BLaER1 treated with 17β-estradiol and CSF1 and Interleukin-3, amounts not matched to agents 10 nM and 100 nM (cell line): Measurements from ENCODE around the gene DUS1L.
A peak's percentile ranks its signal among the peaks of the same experiment; 100 is the strongest.

Experiments used
- H3K27ac ChIP-seq, 11 experiments: shearing (Covaris generic); formaldehyde crosslinking; 2 replicates each; pipeline ENCODE4 v1.8.1; 2022
- H3K27me3 ChIP-seq, 11 experiments: shearing (Covaris generic); formaldehyde crosslinking; 2 replicates each; pipeline ENCODE4 v1.8.1; 2022
- H3K36me3 ChIP-seq, 11 experiments: shearing (Covaris generic); formaldehyde crosslinking; 2 replicates each; pipeline ENCODE4 v1.8.1; 2022
- H3K4me1 ChIP-seq, 10 experiments: shearing (Covaris generic); formaldehyde crosslinking; 2 replicates each; pipeline ENCODE4 v1.8.1; 2022
- H3K4me2 ChIP-seq, 11 experiments: shearing (Covaris generic); formaldehyde crosslinking; 2 replicates each; pipeline ENCODE4 v1.8.1; 2022
- H3K4me3 ChIP-seq, 10 experiments: shearing (Covaris generic); formaldehyde crosslinking; 2 replicates each; pipeline ENCODE4 v1.8.1; 2022
- H3K9ac ChIP-seq, 11 experiments: shearing (Covaris generic); formaldehyde crosslinking; 2 replicates each; pipeline ENCODE4 v1.8.1; 2022
- H3K9me3 ChIP-seq, 11 experiments: shearing (Covaris generic); formaldehyde crosslinking; replicated peaks in 1 of 11; 2 replicates each; pipeline ENCODE4 v1.8.1; 2022
- H4K20me1 ChIP-seq, 11 experiments: shearing (Covaris generic); formaldehyde crosslinking; 2 replicates each; pipeline ENCODE4 v1.8.1; 2022
- Cebpa-rat ChIP-seq, 11 experiments: shearing (Covaris generic); IDR thresholded peaks; 2 replicates each; pipeline ENCODE4 v1.8.1; 2022

The DUS1L gene

DNA sequence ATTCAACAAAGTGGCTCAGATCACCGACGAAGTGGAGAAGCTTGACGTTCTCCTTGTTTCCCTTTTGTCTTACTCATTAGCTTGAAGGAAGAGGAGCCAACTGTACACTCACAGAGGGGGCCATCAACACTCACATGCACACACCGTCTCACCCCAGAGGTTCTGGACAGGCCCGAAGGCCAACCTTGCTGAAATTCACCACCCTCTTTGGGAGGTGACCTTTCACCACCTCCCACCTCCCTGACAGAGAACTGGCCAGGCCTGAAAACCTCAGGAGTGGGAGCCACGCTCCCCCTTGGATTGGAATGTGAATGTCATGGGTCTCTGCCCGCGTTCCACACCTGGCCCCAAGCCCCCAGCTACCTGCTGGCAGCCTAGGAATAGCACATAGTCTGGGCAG lies 30.1 kb downstream of the DUS1L start:
- Histone ChIP-seq H3K4me2 (peak overlapping the region; percentile 90 to 100 (median 99); a peak in 19 of 22 replicates), H3K9me3 (no peaks in the 10 kb centered on the region), H3K27me3 (peaks cover 0 to 20% (median 18%) of the 10 kb centered on the region in 11 experiments; a peak in 19 of 22 replicates), H3K4me1 (peaks cover 44 to 57% (median 48%) of the 10 kb centered on the region in 10 experiments), H4K20me1 (peaks cover 0 to 45% (median 20%) of the 10 kb centered on the region in 11 experiments; a peak in 16 of 22 replicates), H3K36me3 (peaks cover 0 to 7% (median 0%) of the 10 kb centered on the region in 11 experiments; a peak in 1 of 22 replicates), H3K27ac (no peak overlapping the region), H3K4me3 (no peak overlapping the region), H3K9ac (peak overlapping the region in 4 of 11 experiments; percentile 1 to 87 (median 56); a peak in 1 of 22 replicates)
- TF ChIP-seq Cebpa-rat (IDR thresholded peaks at IDR 0.05) = no peak

DNA sequence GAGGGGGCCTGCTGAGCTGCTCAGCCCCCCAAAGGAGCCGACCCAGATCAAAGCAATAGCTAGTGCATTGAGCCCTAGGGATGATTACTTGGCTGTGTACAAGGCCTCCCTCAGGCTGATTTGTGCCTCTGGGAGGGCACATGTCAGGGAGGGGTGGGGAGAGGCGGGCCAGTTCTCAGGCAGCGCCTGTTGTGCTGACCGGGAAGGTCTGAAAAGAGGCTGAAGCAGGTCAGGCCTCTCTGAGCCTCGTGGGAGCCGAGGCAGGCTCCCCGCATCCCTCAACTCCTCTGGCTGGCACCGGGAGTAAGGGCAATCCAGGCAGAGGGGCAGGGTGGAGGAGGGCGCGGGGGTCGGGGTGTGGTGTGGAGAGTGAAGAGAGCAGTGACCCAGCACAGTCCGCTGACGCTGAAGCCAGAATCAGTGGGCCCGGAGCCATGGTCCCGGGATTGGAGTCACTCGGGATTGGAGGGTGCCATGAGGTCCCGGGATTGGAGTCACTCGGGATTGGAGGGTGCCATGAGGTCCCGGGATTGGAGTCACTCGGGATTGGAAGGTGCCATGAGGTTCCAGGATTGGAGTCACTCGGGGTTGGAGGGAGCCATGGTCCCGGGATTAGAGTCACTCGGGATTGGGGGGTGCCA lies 31.1 kb downstream of the DUS1L start:
- peaks cover 0 to 54% (median 28%) of the 10 kb centered on the region in 11 experiments; a peak in 17 of 22 replicates for H4K20me1 ChIP-seq
- H3K4me3 ChIP-seq = no peak overlapping the region
- H3K9me3 ChIP-seq = no peaks in the 10 kb centered on the region
- peak overlapping the region in 9 of 11 experiments; percentile 8 to 100 (median 97); a peak in 8 of 22 replicates for H3K4me2 ChIP-seq
- H3K36me3 ChIP-seq = peaks cover 0 to 11% (median 0%) of the 10 kb centered on the region in 11 experiments; a peak in 2 of 22 replicates
- peaks cover 53 to 66% (median 56%) of the 10 kb centered on the region in 10 experiments for H3K4me1 ChIP-seq
- peaks cover 0 to 20% (median 18%) of the 10 kb centered on the region in 11 experiments; a peak in 19 of 22 replicates for H3K27me3 ChIP-seq
- no peak overlapping the region for H3K27ac ChIP-seq
- TF ChIP-seq Cebpa-rat (IDR thresholded peaks at IDR 0.05) = no peak
- no peak overlapping the region for H3K9ac ChIP-seq

DNA sequence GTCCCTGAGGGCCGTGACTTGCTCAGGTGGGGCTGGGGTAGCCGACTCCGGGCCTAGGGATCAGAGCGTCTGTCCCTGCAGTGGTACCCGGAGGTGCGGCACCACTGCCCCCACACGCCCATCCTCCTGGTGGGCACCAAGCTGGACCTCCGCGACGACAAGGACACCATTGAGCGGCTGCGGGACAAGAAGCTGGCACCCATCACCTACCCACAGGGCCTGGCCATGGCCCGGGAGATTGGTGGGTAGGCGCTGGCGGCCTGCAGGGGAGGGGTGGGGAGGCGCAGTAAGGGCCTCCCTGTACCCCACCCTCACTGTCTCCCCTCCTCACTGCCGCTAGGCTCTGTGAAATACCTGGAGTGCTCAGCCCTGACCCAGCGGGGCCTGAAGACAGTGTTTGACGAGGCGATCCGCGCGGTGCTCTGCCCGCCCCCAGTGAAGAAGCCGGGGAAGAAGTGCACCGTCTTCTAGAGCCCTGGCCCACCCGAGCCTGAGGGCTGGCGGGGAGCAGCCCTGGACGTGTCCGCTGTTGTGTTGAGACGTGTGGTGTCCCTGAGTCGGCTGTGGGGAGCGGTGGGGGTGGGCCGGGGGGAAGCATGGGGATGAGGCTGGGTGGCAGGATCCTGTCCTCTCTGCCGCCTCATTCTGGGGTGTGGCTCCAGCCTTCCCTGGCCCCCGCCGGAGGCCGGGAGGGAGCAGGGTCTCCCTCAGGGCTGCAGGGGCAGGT lies 32.1 kb downstream of the DUS1L start:
- Histone ChIP-seq H3K36me3 (peaks cover 0 to 20% (median 0%) of the 10 kb centered on the region in 11 experiments; a peak in 3 of 22 replicates), H3K27me3 (peaks cover 0 to 20% (median 18%) of the 10 kb centered on the region in 11 experiments; a peak in 19 of 22 replicates), H3K4me3 (no peak overlapping the region), H3K4me1 (peaks cover 45 to 69% (median 55%) of the 10 kb centered on the region in 10 experiments), H3K27ac (no peak overlapping the region), H4K20me1 (peaks cover 0 to 64% (median 29%) of the 10 kb centered on the region in 11 experiments; a peak in 17 of 22 replicates), H3K9ac (peak overlapping the region in 3 of 11 experiments; percentile 1 to 80 (median 31); a peak in 3 of 22 replicates), H3K4me2 (peak overlapping the region in 7 of 11 experiments; percentile 12 to 99 (median 99); a peak in 7 of 22 replicates), H3K9me3 (no peaks in the 10 kb centered on the region)
- TF ChIP-seq Cebpa-rat (IDR thresholded peaks at IDR 0.05) = no peak

DNA sequence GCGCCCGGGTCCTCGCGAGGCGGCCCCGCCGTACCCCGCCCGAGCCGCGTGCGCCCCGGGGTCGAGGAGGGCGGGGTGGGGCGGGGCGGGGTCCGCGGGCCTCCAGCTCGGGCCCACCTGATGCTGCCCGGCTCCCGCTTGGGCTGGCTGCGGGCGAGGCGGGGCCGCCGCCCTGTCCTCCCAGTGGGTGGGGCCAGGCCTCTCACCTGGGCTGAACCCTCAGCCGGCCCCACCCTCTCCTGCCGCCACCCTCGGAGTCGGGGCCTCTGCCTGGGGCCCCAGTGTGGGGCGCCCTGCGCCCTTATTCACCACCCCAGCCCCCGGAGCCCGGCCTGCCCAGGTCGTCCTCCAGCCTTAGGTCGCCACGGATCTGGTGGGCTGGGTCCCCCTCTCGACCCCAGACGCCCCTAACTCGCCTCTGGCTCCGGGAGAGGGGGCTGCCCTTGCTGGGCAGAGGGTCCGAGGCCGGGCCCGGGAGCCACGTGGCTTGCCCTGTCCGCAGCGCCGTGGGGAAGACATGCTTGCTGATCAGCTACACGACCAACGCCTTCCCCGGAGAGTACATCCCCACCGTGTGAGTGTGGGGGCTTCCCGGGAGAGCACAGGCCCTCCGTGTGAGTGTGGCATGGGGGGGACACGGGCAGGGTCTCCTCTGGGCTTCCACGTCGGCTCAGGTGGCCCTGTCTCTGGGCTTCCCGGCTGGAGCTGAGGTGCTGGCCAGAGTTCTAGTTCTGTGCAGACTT lies 33.5 kb downstream of the DUS1L start:
- Histone ChIP-seq H3K9me3 (no peaks in the 10 kb centered on the region), H3K4me2 (peak overlapping the region; percentile 90 to 100 (median 99)), H4K20me1 (peaks cover 0 to 78% (median 33%) of the 10 kb centered on the region in 11 experiments; a peak in 17 of 22 replicates), H3K36me3 (peaks cover 0 to 35% (median 4%) of the 10 kb centered on the region in 11 experiments; a peak in 6 of 22 replicates), H3K4me1 (peaks cover 39 to 63% (median 52%) of the 10 kb centered on the region in 10 experiments), H3K4me3 (peak overlapping the region; percentile 56 to 74 (median 66)), H3K27ac (peak overlapping the region in 8 of 11 experiments; percentile 28 to 54 (median 41); a peak in 8 of 22 replicates), H3K9ac (peak overlapping the region; percentile 51 to 81 (median 71); a peak in 21 of 22 replicates), H3K27me3 (peaks cover 0 to 20% (median 18%) of the 10 kb centered on the region in 11 experiments; a peak in 19 of 22 replicates)
- no peak for TF ChIP-seq Cebpa-rat (IDR thresholded peaks at IDR 0.05)

DNA sequence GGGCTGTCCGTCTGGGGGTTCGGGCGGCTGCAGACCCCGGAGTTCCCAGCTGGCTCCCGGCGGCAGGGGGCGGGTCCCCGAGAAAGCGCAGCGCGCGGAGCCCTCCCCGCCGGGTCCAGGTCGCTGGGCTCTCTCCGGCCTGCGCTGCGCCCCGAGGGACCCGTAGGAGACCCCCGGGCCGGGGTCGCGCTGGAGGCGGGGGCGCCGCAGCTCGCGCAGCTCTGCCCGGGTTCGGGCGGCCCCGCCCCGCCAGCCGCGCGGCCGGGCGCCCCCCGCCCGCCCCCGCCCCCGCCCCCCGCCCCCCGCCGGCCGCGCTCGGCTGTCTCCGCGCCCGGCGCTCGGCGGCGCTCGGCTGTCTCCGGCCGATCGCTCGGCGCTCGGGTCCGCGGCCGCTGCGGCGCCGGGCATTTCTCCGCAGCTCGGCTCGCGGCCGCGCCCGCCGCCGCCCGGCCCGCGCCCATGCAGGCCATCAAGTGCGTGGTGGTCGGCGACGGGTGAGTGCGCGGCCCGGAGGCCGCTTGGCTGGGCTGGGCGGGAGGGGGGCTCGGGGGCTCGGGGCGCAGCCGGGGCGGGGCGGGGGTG lies 34.2 kb downstream of the DUS1L start, which contains the start of gene RAC3:
RAC3 (plus strand) TSS at position 376 of the 582 bp plus-strand sequence; CDS start at position 460, 84 bp downstream.
- H3K36me3 ChIP-seq = peaks cover 0 to 39% (median 4%) of the 10 kb centered on the region in 11 experiments; a peak in 6 of 22 replicates
- peak within 1 kb of the TSS in 9 of 11 experiments; percentile 31 to 74 (median 52); a peak in 17 of 22 replicates for H3K27ac ChIP-seq
- H4K20me1 ChIP-seq = peaks cover 0 to 80% (median 35%) of the 10 kb centered on the region in 11 experiments; a peak in 17 of 22 replicates
- peaks cover 0 to 20% (median 18%) of the 10 kb centered on the region in 11 experiments; a peak in 19 of 22 replicates for H3K27me3 ChIP-seq
- peak within 1 kb of the TSS; percentile 56 to 74 (median 67) for H3K4me3 ChIP-seq
- no peak for TF ChIP-seq Cebpa-rat (IDR thresholded peaks at IDR 0.05)
- peaks cover 33 to 57% (median 46%) of the 10 kb centered on the region in 10 experiments for H3K4me1 ChIP-seq
- H3K9me3 ChIP-seq = no peaks in the 10 kb centered on the region
- H3K4me2 ChIP-seq = peak within 1 kb of the TSS; percentile 95 to 100 (median 99)
- peak within 1 kb of the TSS; percentile 54 to 81 (median 71); a peak in 21 of 22 replicates for H3K9ac ChIP-seq

DNA sequence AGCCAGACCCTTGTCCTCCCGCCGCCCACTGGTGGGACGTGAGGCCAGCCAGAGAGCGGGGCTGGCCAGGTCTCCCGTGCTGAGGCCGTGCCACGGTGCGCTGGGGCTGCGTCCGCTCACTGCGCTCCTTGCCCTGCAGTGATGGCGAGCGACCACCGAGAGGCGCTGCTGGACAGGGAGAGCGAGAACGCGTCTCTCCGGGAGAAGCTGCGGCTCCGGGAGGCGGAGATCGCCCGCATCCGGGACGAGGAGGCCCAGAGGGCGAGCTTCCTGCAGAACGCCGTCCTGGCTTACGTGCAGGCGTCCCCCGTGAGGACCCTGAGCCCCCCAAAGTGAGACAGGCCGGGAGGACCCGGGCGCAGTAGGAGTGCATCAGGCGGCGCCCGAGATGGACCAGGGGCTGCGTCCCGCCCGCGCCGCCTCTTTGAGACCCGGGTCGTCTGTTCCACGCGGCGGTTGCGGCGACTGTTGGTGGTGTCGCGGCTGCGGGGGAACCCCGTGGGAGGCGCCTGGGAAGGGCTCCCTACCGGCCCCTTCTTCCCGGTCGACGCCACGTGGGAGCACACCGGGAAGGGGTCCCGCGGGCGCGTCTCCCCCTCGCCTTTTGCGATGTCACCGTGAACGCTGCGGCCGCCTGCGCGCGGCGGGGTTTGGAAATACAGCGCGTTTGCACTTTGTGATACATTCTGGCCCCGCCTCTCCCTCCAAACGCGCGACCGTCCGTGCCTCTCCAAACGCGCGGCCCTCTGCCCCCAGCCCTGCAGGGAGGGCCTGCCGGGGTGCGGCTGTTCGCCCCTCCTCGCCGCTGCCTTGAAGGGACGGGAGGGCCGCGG lies 34.9 kb downstream of the DUS1L start:
- peaks cover 0 to 80% (median 35%) of the 10 kb centered on the region in 11 experiments; a peak in 16 of 22 replicates for H4K20me1 ChIP-seq
- no peak for TF ChIP-seq Cebpa-rat (IDR thresholded peaks at IDR 0.05)
- H3K9ac ChIP-seq = peak overlapping the region; percentile 47 to 80 (median 64); a peak in 21 of 22 replicates
- peak overlapping the region; percentile 81 to 100 (median 95) for H3K4me2 ChIP-seq
- H3K27me3 ChIP-seq = peaks cover 0 to 20% (median 18%) of the 10 kb centered on the region in 11 experiments; a peak in 19 of 22 replicates
- peaks cover 0 to 44% (median 4%) of the 10 kb centered on the region in 11 experiments; a peak in 6 of 22 replicates for H3K36me3 ChIP-seq
- H3K4me3 ChIP-seq = peak overlapping the region; percentile 54 to 74 (median 67)
- no peaks in the 10 kb centered on the region for H3K9me3 ChIP-seq
- H3K27ac ChIP-seq = peak overlapping the region in 9 of 11 experiments; percentile 29 to 74 (median 47); a peak in 17 of 22 replicates
- peaks cover 26 to 50% (median 39%) of the 10 kb centered on the region in 10 experiments for H3K4me1 ChIP-seq
